Frontal cortex (tissue), 4 donors: ENCODE measurements around the gene SRBD1. TPM values are rescaled to one million over a fixed set of nuclear protein-coding genes. Genes with fewer than 3 reads are reported as not detected.

ENCODE experiments used
- DNase-seq, 2 donors: peaks; one replicate each; pipeline ENCODE4 v3.0.0; 2012; ENCODE audit warnings: low spot score in 2 of 2
- FAIRE-seq: peaks from 2 replicates; lab custom pipeline; 2012; peaks lifted over from hg19 to GRCh38; lab: Jason Lieb, UNC
- small RNA-seq: library from RNA; depleted of rRNA; stranded (forward); fragments of <200 nt; gene quantifications from one replicate; pipeline ENCODE3, GENCODE V24; 2014
- total RNA-seq: library from RNA; depleted of rRNA; stranded (reverse); fragments of >200 nt; gene quantifications from one replicate; pipeline ENCODE4 v1.2.3, GENCODE V29; 2014
- donor health status: control.
- donor health status: control.
- donor health status: control.

Gene SRBD1
- total RNA-seq, 1 donor from 2014 or later, result 69.3 TPM

DNA sequence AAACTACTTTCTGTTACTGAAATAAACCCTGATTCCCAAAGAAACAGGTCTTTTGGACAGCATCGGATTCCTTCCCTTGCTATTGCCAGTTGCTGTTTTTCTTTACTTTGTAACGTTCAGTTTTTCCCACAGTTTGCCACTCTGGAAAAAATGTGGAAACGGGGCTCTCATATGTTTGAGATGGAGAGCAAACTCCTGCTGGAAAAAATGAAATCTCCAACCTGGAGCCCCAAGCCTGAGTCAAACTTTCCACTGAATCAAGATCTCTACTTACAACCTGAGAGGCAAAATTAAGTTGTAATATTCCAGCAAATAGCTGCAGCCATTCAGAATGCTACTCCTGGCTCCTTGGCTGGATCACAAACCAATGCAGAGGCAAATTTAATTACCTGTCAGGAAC lies 270.7 kb downstream of the SRBD1 start:
- DNase-seq, result no peak
- FAIRE-seq, result no peak

DNA sequence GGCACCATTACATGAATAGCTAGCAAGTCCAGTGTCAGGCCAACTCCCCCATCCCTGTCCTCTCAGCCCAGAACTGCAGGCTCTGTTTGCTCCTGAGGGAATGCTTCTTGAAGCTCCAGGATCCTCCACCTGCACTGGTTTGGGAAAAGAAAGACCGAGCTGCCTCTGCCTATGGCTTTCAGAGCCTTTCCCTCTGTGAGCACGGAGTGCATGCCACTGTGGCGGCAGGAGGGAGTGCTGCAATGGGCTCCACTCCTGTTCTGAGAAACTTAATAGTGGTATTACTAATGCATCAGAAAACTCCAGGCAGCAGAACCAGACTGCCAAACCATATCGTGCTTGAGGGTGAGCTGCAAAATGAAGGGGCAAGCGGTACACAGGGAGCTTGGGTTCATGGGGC lies 271.8 kb downstream of the SRBD1 start:
- no peak for DNase-seq
- FAIRE-seq, result no peak

Small RNA genes lying within 50 kb of the gene (small RNA-seq; reads per million reads assigned to genes)
- not detected for gene RN7SL414P

Other genes with a start within 250 kb of the SRBD1 start
- 62.8 TPM for gene PRKCE, start 40.4 kb upstream of the SRBD1 start, total RNA-seq